Astrocyte of the hippocampus (primary cell): Measurements from ENCODE around the gene NDST1.
A peak's percentile ranks its signal among the peaks of the same experiment; 100 is the strongest.

Experiments
- DNase-seq: peaks from one replicate; pipeline ENCODE4 v3.0.0; 2011; ENCODE audit warnings: low read depth, low spot score

The NDST1 gene

DNA sequence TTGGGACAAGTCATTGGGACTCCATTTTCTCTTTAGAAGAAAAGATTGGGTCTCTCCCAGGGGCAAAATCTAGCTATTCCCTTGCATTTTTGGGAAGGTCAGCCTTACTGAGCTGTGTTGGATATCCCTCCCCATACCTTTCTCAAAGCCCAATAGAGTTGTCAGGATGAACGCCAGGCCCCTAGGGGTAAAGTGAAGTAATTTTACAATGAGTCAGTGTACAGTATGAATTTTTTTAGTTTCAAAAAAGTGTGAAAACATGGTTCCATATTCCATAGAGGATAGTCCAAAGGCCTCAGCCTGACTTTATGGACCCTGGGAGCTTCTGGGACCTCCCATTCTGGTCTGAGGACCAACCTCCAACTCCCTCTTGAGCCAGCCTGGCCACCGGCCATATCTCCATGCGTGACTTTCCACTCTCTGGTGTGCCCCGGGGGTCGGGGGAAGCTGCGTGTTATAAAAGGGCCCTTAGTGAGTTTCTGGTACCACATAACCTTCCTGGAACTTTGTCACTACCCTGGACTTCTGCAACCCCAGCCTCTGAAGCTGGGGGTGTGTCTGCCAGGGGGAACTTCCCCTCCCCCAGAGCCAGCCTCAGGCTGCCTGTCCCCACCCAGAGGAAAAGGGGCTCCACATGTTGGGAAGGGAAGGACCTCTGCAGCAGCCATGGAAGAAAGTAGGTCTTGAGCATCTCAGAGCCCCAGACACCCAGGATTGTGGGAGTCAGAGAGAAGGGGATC lies 80.1 kb downstream of the NDST1 start:
- DNase-seq, result no peak

DNA sequence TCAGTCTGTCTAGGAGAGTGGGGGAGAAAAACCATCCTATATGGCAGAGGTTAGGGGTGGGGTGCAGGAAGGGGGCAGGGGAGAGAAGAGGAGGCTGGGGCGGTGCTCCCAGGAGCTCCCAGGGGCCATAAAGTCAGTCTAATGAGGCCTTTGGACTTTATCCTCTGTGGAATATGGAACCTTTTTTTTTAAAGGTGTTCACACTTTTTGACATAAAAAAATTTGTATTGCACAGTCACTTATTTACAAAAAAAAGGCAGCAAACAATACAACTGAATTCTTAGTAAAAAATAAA lies 80.6 kb downstream of the NDST1 start:
- DNase-seq, result no peak

DNA sequence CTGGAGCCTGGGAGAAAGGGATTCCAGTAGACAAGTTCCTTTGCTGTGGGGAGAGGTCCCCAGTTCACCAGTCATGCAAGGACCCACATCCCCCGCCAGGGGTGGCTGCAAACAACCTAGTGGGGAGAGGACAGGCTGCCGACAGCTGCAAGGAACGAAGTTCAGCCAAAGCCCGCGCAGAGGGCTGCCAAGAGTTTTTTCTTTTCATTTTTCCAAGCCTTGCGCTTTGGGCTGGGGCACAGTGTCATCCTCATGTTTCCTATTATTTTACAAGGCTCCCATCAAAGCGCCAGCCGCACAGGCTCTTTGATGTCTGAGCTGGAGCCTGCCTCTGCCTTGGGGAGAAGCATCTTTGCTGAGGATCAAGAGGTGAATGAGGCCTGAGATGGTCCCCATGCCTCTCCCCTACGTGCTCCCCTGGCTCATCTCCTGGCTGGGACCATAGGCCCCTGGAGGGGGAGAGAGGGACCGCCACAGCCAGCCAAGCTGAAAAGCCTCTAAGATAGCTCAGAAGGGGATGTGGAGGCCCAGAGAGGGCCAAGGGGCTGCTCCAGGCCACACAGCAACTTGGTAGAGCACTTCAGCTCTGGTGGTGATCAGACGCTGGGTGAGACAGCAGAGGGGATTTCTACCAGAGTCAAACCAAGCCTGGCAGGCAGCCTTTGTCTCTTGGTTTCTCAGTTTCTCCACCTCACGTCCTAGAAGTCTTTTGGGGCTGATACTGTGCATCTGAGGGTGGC lies 82.1 kb downstream of the NDST1 start:
- no peak for DNase-seq

DNA sequence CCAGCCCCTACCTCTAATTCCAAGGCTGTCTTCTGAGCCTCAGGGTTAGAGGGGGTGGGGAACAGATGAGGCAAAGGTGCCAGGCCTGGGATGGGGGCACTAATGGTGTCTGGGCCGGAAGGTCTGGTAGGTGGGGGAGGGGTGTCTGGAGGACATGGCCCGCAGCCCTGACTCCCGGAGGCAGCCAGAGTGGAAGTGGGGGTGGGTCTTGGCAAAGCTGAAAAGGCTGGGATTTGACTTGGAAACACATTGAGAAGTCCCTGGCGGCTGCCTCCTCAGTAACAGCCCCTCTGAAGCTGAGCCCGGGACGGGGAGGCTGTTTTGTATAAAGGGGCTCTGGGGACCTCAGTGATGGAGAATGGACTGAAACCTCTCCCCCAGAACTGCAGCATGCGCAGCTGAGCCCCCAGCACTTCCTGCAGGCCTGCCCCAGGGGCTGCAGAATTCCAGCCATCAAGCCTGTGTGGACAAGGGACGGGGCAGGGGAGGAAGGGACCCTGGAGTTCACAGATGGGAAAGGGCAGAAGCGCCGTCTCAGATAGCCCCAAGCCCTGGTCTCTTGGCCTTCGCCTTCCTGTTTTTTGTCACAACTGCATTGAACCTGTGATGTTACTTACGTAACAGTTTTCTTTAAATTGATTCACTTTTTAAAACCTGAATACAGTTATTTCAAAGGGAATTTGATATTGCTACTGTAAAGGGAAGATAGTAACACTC lies 83.2 kb downstream of the NDST1 start:
- DNase-seq, result peak; percentile 73

DNA sequence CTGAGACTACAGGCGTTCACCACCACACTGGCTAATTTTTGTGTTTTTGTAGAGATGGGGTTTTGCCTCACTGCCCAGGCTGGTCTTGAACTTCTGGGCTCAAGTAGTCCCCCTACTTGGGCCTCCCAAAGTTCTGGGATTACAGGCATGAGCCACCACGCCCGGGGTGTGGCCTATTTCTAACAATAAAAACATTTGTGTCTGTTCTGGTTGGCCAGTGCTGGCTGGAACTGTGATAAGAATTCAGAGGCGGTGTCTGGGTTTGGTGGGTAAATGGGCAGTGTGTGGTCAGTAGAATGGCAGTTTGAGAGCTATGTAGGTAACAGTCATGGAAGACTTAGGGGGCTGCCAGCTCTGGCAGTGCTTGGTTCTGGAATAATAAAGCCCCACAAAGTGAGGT lies 85.7 kb downstream of the NDST1 start:
- peak; percentile 60 for DNase-seq

DNA sequence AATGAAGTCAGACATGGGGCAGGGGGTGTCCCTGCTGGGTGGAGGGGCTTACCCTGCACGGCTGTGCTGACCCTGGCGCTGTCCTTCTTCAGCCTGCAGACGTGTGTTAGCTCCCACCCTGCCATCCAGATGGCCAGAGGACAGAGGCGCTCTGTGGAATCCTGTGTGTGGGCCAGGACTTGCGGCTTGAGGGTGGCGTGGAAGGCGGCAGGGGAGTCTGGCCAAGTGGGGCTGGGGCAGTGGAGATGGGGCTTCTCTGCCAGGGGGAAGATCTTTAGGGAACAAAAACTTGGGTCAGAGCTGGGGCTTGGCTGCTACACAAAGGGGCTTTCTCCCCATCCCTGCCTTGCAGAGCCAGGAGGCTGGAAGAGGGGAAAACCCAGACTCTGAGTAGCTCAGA lies 86.1 kb downstream of the NDST1 start:
- peak; percentile 67 for DNase-seq

DNA sequence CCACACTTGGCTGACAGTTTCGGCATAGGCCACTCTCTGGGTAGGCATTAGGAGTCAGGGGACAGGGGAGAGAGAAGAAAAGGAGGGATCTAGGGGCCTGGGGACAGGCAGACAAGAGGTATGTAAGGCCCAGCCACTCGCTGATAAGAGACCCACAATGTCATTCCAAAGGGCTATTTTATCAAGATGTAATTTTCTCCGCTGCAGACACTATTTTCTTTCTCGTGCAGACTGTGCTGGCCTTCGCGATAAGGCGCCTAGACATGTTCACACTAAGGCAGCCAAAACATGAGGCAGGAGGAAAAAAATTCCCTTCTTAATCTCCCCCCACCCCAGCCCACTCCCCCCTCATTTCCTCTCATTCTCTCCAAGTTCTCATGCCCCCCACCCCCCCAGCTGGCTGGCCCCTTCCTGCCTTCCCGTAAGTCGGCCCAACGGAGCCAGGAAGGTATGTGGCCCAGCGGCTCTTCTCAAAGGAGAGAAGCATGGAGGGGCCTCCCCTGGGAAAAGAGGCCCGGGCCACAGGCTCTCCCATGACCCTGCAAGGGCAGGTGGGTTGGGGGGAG lies 87.6 kb downstream of the NDST1 start:
- peak; percentile 91 for DNase-seq

DNA sequence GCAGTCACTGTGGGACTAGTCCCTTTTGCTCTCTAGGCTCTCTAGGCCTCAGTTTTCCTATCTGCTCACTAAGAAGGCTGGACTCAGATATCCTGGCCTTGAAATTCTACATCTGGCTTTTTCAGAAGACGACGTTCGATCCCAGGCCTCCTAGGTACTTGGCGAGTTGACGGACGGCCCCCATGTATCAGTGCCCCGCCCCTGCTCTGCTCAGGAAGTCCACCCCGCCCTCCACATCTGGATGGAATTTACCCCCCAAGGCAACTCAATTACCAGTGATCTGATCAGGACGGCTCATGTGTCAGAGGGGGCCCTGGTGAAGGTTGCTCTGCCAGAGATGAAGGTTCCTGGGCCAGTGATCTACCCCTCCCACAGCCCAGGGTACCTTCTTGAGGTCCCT lies 88.4 kb downstream of the NDST1 start:
- DNase-seq, result no peak

DNA sequence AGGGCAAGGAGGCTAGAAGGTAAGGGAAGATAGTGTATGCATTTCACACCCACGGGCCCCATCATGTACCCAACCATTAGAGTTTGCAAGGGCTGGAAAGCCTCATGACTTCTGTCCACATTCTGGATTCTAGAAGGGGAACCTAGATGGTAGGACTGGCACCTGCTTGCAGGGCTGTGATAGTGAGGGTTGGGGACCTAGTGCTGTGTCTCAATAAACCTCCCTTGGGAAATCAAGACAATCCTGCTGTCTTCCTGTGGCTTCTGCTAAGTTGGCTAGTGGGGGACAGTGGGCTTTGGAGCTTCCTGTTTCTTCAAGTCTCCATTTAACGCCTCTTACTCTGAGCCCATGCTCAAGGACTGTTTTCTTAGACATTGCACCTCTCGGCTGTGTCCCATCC lies 88.9 kb downstream of the NDST1 start:
- no peak for DNase-seq

DNA sequence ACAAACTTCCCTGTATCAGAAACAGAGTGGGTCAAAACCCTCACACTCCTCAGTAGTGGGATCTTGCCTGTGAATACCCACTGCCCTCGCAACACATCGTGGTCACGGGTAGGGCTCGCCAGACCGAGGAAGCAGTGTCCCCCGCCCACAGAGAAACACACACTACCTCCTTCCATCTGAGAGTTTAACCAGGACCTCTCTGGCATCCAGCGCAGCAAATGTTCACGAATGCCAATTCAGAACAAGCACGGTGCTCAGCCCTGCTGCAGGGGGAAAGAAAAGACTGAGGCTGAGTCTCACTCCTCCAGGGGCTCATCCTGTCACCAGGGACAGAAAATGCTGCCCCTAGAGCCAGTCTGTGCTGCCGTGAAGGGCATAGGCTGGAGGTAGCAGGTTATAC lies 90.1 kb downstream of the NDST1 start:
- no peak for DNase-seq

DNA sequence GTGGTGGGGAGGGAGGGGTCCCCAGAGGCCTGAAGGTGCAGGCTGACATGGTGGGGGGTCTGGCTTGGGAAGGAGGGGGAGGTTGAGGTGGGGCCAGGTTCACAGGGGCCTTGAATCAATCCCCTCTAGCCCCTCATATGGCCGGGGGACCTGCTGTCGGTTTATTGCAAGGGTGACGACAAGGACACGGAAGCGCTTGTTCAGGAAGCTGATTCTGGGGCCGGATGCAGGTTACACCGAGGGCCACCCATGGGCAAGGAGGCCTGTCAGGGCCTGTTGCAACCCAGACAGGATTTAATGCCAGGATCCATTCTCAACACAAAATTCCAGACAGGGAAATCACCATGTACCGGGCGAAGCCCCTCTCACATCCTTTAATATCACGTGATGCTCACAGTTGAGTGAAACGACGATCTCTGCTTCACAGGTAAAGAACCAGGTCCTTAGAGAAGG lies 90.9 kb downstream of the NDST1 start:
- no peak for DNase-seq

DNA sequence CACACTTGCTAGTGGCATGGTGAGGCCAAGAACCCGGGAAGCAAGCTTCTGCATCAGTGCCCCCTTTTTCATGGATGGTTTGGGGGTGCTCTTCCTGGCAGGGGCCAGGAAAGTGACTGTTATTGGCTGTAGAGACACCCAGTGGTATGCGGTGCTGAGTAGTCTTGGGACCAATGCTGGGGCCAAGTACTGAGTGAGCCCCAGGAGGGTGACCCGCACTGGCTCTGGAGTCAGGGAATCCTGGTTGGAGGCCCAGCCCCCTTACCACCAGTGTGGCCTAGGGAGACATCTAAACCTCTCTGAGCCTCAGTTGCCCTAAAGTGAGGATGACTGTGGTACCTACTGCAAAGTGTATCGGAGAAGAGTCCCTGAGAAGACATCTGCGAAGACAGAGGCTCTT lies 91.3 kb downstream of the NDST1 start:
- DNase-seq, result no peak

DNA sequence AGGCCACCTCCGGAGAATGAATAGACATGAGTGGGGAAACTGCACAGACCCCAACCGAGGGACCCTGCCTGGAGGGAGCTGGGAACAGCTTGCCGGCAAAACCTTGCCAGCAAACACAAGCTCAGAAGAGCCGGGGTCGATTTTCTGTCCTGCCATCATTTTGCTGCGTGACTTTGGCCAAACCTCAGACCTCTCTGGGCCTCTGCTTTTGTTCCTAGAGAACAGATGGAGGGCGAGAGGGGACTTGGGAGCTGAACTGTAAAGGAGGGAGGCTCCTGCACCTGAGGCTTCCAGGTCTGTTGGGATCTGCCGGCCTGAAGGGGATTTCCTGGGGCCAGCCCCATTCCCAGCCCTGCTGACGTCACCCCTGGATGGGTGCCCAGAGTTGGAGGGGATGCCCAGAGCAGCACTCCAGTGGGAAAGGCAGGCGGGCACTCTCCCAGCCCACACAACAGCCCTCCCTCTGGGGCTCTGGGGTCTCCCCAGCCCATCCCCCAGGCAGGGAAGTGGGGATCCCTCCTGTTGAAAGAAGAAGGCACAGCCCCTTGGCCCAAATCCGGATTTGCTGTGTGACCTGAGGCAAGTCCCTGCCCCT lies 92.1 kb downstream of the NDST1 start:
- DNase-seq, result peak; percentile 97

DNA sequence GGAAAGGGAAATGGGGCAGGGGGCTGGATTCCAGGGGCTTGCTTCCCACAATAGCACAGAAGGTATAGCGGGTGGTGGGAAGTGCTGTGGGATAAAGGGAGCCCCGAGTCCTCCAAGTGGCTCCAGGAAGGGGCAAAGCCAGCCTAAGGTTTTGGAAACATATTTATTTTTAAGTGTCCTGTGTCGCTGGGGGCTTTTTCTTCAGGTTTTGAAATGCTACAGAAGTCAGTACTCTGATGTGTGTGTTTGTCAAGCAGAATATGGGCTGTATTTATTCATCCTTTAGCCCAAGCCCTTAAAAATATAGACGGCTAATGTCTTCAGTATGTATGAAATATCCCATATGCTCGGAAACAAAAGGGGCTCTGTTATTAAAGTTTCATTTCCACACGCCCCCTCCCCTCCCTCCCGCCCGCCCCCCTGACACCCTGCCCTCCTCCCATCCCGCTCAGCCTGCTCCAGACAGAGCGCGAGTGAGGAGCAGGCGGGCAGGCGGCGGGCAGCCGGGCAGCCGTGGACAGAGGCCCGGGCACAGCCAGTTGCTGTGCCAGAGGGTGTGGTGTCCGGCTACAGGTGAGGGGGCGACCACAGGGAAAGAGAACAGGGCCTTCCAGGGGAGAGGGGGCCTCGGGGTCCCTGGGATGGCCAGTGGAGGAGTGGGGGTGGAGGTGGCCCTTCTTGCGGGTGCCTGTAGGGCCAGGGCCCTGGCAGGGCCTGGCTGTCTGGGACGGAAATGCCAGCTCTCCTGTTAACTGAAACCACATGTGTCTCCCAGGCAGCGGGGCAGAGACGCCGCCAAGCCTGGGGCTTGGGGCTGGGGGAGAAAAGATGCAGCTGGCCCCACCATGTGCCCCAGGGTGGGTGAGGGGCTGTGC lies 92.9 kb downstream of the NDST1 start:
- DNase-seq, result no peak

DNA sequence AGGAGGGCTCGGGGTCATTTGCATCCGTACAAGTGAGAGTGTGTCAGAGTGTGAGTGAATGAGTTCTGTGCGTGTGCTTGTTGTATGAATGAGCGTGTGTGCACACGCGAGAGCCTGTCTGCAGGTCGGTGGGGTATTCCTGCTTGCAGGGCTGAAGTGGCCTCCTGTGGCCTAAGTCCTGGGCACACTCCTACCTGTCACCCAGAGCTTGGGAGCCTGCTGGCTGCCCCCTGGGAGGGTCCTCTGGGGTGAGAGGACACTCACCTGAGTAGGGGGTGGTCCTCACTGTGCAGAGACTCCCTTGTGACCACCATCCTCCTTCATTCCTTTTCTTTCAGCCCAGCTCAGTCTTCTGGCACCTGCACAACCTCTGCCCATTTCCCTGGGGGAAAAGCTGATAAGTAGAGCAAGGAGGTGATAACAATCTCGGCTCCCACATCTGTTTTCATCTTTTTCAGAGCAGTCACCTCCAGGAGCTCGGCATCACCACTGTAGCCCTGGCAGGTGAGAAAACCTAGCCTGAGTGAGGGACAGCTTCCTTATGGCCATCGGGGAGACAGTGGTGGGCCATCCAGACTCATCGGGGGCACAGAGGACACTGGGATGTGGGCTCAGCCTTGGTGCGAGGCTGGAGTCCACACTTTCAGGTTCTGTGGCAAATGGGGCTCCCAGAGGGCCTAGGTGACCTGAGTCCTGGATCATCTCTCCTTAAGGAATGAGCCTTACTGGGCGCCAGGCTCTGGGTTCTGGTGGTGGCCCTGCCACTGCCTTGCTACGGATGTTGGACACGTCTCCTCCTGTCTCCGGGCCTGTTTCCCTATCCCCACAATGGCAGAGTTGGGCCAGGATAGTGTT lies 93.8 kb downstream of the NDST1 start:
- no peak for DNase-seq

DNA sequence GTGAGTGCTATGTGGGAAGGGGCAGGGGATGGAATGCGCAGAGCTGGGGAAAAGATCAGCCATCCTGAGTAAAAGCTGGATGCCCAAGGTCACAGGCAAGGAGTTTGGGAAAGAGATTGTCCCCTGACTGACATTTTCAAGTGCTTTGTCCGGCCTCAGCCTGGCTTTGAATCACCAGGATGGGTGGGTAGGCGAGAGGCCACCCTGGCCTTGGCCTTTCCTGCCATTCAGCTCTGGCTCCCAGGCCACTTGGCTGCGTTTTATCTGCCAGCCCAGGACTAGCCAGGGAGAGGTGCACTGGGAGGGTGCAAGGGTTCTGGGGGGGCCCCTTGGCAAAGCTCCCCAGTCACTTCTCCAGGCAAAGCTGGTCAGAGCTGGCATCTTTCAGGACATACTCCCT lies 95.1 kb downstream of the NDST1 start:
- DNase-seq, result no peak

DNA sequence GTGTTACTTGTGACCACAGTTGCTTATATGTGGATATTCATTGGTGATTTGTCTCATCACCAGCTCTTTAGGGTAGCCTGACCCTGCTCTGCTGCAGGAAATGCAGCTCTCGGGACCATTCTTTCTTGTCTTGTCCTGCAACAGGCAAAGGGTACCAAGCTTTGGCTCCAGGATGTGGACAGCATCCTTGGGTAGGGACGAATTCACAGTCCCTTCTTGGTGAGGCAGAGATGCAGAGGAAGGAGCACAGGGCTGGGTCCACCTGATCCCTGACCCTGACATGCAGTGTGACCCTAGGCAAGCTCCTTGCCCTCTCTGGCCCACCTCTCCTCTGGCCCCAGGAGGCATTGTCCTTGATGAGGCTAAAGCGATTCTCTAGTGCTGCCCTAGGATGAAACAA lies 95.6 kb downstream of the NDST1 start:
- DNase-seq, result no peak

DNA sequence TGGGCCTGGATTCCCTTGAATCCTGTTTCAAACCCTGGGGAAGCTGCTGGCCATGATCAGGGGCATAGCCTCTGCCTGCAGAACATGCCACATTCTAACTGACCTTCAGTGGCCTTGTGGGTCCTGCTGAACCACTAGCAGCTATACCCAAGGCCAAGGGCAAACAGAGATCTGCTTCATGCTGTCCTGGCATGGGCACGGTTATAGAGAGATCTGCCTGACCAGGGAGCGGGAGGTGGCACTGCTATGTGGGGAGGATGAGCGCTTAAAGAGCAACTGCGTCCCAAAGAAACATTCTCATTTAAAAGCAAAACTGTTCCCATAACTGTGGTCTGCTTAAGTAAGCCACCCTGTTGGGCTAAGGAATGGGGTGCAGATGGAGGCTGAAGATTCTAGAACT lies 96.1 kb downstream of the NDST1 start:
- DNase-seq, result no peak

DNA sequence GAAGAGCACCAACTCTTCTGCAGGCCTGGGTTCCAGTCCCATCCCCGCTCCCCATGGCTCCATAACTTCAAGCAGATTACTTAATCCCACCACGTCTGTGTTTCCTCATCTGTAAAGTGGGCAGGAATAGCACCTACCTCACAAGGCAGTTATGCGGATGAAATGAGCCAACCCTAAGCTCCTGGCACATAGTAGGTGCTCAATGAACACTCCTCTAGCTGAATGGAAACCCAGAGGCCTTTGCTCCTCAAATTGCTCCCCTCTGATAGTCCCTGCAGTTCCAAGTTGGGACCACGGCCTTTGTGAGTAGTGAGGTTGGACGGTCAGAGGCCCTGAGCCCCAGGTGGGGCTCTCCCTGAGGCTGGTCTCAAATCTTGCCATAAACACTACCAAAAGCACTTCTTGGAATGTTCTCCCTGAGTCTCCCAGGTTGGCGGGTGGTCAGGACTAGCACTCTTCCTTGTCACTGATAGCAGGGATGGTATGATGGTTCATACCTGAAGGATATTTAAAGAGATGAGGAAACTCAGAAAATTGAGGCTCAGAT lies 97.0 kb downstream of the NDST1 start:
- DNase-seq, result no peak

DNA sequence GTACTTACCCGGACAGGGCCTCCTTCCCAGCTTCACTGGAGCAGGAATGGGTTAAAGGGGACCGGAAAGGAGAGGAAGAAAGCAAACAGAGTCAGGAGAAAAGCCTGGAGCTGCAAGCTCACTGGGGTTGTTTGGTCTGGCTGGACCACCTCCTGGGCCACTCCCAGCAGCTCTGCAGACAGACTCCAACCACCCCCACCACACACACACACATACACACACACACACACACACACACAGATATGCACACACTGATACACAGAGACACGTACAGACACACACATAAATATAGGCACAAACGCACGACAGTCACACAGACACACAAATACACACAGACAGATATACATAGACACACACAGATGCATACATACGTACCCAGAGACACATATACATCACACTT lies 97.6 kb downstream of the NDST1 start:
- no peak for DNase-seq
